Muscle of leg (tissue), 11 donors: ENCODE measurements around the gene C2CD5. TPM values are rescaled to one million over a fixed set of nuclear protein-coding genes. Genes with fewer than 3 reads are reported as not detected.
"Not testable (repeated sequence)": the region's sequence is repeated elsewhere in the genome, so short reads cannot be mapped to it uniquely, and the experiment has no call there.

Source experiments
- DNase-seq: peaks from one replicate; pipeline ENCODE4 v3.0.0; 2013
- H3K27ac ChIP-seq: one replicate; pipeline ENCODE4 v1.5.1; 2013; ENCODE audit warnings: mild to moderate bottlenecking, low read length, control low read depth
- H3K27me3 ChIP-seq: one replicate; pipeline ENCODE4 v1.6.1; 2013; ENCODE audit warnings: low read length; ENCODE audit not compliant: control insufficient read depth, insufficient read depth
- H3K36me3 ChIP-seq: one replicate; pipeline ENCODE4 v1.6.1; 2013; ENCODE audit warnings: low read length; ENCODE audit not compliant: control insufficient read depth, insufficient read depth
- H3K4me1 ChIP-seq: one replicate; pipeline ENCODE4 v1.6.1; 2013; ENCODE audit warnings: low read length; ENCODE audit not compliant: control insufficient read depth, insufficient read depth
- H3K4me3 ChIP-seq: one replicate; pipeline ENCODE4 v1.5.1; 2013; ENCODE audit warnings: low read length, control low read depth
- H3K9me3 ChIP-seq: replicated peaks from 2 replicates; pipeline ENCODE4 v1.6.1; 2013; ENCODE audit warnings: low read depth, low read length; ENCODE audit not compliant: control insufficient read depth
- WGBS: methylation state at CpG from one replicate; pipeline ENCODE4 v1.1.5; 2013; ENCODE audit warnings: missing lambda C conversion rate; ENCODE audit not compliant: insufficient coverage; 5-methylcytosine and 5-hydroxymethylcytosine counted together
- polyA plus RNA-seq, 8 donors: library from polyadenylated mRNA; unstranded; fragments of 120-200 nt; gene quantifications; one replicate each; pipeline versions ENCODE4 v1.2.1 to v1.2.3, GENCODE V29; 2013; ENCODE audit warnings: inconsistent platforms in 1 of 8, low replicate concordance in 1 of 8; ENCODE audit not compliant: insufficient read length in 8 of 8, insufficient read depth in 1 of 8
- total RNA-seq: library from RNA; stranded (reverse); fragments of 120-200 nt; gene quantifications from one replicate; pipeline ENCODE4 v1.2.4, GENCODE V29; 2013

The C2CD5 gene
- total and polyA plus RNA-seq, 9 donors, result 22.4 to 38.4 (median 28.4) TPM

- DNase-seq, result no peak
- no CpG with 5 or more reads among the region's 5 CpGs for WGBS
- no peak overlapping the region for H3K4me3 ChIP-seq
- H3K9me3 ChIP-seq, result no peaks in the 10 kb centered on the region
- H3K4me1 ChIP-seq, result no peaks in the 10 kb centered on the region
- H3K36me3 ChIP-seq, result peaks cover 7% of the 10 kb centered on the region
- H3K27ac ChIP-seq, result no peak overlapping the region
- H3K27me3 ChIP-seq, result no peaks in the 10 kb centered on the region
These were observed 62.7 kb downstream of the C2CD5 start for GRCh38 chr12:22481547-22482104.

- H3K36me3 ChIP-seq, result not testable (repeated sequence)
These were observed 63.5 kb downstream of the C2CD5 start for GRCh38 chr12:22480814-22481213.

DNA sequence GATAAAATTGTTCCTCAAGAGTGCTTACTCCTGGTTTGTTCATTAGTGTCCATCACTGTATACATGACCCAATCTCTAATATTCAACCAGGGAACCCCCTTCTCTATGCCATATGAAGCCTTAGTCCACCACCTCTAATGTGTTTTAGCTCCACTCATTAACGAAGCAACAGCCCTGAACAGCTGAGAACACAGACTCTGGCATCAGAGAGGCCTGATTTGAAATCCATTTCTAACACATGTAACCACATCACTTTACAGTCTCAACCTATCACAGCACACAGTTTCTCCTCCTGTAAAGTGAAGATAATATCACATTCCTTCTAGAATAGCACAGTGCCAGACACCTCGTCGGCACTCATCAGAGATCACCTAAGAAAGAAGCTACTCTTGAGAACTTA lies 64.3 kb downstream of the C2CD5 start:
- Histone ChIP-seq H3K27me3 (no peaks in the 10 kb centered on the region), H3K4me3 (no peak overlapping the region), H3K36me3 (peaks cover 7% of the 10 kb centered on the region), H3K9me3 (no peaks in the 10 kb centered on the region), H3K4me1 (no peaks in the 10 kb centered on the region), H3K27ac (no peak overlapping the region)
- WGBS, result 57% methylated on average over 1 of the region's 3 CpGs
- no peak for DNase-seq

More at GRCh38 chr12:22480814-22481213, 63.5 kb downstream of the C2CD5 start:
- H3K4me3 ChIP-seq, H3K27ac ChIP-seq, H3K4me1 ChIP-seq, H3K9me3 ChIP-seq, H3K27me3 ChIP-seq, DNase-seq: not testable (repeated sequence)
- no CpG with 5 or more reads among the region's 7 CpGs for WGBS

DNA sequence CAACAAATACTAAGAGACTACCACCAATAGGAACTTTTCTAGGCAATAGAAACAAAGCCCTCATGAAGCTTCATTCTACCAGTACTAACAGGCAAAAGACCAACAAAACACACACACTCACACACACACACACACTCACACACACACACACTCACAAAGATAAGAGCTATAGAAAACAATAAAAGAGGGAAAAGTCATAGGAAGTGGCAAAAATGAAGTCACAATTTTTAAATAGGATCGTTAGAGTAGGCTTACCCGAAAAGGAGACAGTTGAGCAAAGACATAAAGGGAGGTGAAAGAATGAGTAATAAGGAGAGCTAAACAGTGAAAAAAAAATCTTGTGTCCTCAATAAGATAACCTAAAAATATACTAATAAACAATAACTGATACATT lies 66.5 kb downstream of the C2CD5 start:
- Histone ChIP-seq H3K9me3 (no peaks in the 10 kb centered on the region), H3K27me3 (no peaks in the 10 kb centered on the region), H3K27ac (no peak overlapping the region), H3K4me1 (no peaks in the 10 kb centered on the region), H3K36me3 (peaks cover 13% of the 10 kb centered on the region), H3K4me3 (no peak overlapping the region)
- whole genome bisulfite sequencing, result no CpG with 5 or more reads among the region's 2 CpGs
- DNase-seq, result no peak

DNA sequence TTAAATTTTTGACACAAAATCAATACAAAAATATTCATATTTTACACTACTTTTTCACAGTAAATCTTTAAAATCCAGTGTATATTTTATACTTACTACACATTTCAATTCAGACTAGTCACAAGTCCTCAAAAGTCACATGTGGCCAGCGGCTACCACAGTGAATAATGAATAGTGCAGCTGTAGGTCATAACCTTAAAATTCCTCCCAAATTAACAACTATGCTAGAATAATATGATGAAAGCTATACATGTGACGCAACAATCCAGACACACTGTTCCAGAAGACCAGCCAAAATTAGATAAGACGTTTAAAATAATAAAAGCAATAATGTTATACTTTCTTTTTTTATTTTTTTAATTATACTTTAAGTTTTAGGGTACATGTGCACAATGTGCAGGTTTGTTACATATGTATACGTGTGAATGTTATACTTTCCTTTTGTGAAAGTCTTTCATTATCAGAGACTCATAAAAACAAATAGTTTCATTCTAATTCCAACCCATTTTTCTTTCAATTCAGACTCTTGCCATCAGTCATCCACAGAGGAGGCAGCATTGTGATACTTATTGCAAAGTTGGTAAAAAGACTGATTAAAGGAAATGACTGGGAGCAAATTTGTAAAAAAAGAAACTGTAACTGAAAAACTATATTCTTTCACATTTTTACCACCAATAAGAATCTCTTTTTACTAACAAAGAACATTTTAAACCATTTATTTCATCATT lies 67.0 kb downstream of the C2CD5 start:
- no CpG with 5 or more reads among the region's 4 CpGs for WGBS
- no peaks in the 10 kb centered on the region for H3K9me3 ChIP-seq
- peaks cover 13% of the 10 kb centered on the region for H3K36me3 ChIP-seq
- H3K27ac ChIP-seq, result no peak overlapping the region
- no peak for DNase-seq
- H3K27me3 ChIP-seq, result no peaks in the 10 kb centered on the region
- H3K4me3 ChIP-seq, result no peak overlapping the region
- no peaks in the 10 kb centered on the region for H3K4me1 ChIP-seq

DNA sequence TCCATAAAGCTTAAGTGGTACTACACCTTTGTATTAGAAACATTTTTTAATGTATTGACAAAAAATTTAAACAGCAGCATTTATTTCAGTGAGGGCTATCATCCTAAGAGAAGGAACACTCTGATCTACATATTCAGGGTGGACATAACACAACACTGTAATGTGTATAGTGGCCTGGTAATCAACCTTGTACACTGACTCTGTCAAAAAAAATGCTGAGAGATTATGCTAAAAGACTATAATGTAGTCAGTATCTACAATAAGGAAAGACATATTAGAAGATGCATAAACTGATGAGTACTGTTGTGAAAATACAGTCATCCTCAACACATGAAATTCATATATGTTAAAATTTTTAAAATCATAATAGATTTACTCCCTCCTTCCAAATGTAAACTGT lies 68.2 kb downstream of the C2CD5 start:
- Histone ChIP-seq H3K27ac (no peak overlapping the region), H3K27me3 (no peaks in the 10 kb centered on the region), H3K36me3 (peaks cover 8% of the 10 kb centered on the region), H3K4me1 (no peaks in the 10 kb centered on the region), H3K9me3 (no peaks in the 10 kb centered on the region), H3K4me3 (no peak overlapping the region)
- DNase-seq, result no peak

DNA sequence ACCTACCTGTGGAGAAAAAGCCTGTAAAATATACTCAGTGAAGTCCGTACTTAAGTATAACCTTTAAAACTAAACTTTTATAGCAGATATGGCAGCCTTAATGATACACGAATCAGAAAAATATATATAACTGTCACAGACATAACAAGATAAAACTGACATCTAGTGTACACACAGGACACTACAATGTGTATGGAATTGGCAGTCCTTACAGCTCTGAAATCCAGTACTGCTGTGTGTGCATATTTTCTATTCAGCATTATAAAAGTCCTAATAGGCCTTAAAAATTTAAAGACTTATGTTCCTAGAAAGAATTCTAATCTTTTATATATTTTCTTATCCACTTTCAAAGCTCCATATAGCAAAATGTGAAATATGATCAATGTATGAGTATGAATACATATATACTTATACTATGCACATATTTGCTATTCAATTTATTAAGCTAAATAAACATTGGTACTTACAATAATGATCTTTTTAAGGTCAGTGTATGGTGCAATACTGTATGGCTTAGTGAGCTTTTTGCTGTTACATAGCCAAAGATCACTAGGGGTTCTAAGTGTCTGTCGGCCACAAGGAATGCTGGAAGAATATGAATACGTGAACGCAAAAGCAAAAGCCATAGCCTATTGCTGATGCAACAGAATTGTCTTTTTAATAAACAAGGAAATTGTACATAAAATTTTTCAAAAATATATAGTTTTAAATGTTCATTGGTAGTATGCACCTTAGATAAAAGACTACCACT lies 69.2 kb downstream of the C2CD5 start:
- WGBS, result no CpG with 5 or more reads among the region's 5 CpGs
- Histone ChIP-seq H3K36me3 (peaks cover 8% of the 10 kb centered on the region), H3K27ac (no peak overlapping the region), H3K9me3 (no peaks in the 10 kb centered on the region), H3K27me3 (no peaks in the 10 kb centered on the region), H3K4me3 (no peak overlapping the region), H3K4me1 (no peaks in the 10 kb centered on the region)
- DNase-seq, result peak; percentile 25

DNA sequence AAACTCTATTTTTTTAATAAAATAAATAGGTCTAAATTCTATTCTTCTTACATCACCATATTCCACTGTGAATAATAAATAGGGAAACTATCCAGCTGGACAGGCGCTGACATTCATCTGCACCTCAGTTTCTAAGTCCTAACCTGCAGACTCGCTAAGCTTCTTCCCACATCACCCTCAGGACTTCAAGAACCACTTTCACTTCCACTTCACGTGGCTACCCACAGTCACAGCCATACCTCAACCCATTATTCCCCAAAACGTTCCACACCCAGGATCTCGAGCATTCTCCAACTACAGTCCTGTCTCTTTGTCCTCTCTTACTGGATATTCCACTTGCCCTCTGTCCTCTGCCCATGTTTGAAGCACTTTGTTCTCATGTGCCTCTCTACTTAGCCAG lies 71.1 kb downstream of the C2CD5 start:
- Histone ChIP-seq H3K9me3 (no peaks in the 10 kb centered on the region), H3K36me3 (peaks cover 10% of the 10 kb centered on the region), H3K4me3 (no peak overlapping the region), H3K4me1 (no peaks in the 10 kb centered on the region), H3K27me3 (no peaks in the 10 kb centered on the region), H3K27ac (no peak overlapping the region)
- DNase-seq, result no peak
- 70% methylated on average over 5 of the region's 5 CpGs for WGBS

DNA sequence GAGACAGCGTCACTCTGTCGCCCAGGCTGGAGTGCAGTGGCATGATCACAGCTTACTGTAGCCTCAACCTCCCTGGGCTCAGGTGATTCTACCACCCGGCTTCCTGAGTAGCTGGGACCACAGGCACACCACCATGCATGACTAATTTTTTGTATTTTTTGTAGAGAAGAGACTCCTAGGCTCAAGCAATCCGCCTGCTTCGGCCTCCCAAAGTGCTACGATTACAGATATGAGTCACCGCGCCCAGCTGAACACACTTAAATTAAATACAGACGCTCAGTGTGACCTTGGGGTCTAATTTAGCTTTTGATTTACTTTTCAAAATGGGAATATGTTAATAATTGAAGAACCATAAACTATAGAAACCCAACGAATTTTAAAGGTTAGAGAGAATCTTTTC lies 77.2 kb downstream of the C2CD5 start:
- Histone ChIP-seq H3K9me3 (no peaks in the 10 kb centered on the region), H3K27ac (no peak overlapping the region), H3K27me3 (no peaks in the 10 kb centered on the region), H3K4me1 (no peaks in the 10 kb centered on the region), H3K4me3 (no peak overlapping the region), H3K36me3 (peaks cover 5% of the 10 kb centered on the region)
- WGBS, result no CpG with 5 or more reads among the region's 10 CpGs
- no peak for DNase-seq

DNA sequence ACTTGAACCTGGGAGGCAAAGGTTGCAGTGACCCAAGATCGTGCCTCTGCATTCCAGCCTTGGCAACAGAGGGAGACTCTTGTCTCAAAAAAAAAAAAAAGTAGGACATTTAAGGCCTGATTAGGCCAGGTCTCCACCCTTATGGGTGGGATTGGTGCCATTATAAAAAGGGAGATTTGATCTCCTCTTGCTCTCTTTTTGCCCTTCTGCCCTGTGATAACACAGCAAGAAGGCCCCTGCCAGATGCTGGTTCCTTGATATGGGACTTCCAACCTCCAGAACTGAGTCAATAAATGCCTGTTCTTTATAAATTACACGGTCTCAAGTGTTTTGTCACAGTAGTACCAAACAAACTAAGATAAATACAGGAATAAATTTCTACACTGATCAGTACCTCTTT lies 81.0 kb downstream of the C2CD5 start:
- Histone ChIP-seq H3K27me3 (no peaks in the 10 kb centered on the region), H3K4me1 (no peaks in the 10 kb centered on the region), H3K27ac (no peak overlapping the region), H3K36me3 (peaks cover 3% of the 10 kb centered on the region), H3K4me3 (no peak overlapping the region), H3K9me3 (no peaks in the 10 kb centered on the region)
- DNase-seq, result no peak
- no CpG with 5 or more reads among the region's 2 CpGs for WGBS
